ENCODE data around the gene TRMU.

DNA sequence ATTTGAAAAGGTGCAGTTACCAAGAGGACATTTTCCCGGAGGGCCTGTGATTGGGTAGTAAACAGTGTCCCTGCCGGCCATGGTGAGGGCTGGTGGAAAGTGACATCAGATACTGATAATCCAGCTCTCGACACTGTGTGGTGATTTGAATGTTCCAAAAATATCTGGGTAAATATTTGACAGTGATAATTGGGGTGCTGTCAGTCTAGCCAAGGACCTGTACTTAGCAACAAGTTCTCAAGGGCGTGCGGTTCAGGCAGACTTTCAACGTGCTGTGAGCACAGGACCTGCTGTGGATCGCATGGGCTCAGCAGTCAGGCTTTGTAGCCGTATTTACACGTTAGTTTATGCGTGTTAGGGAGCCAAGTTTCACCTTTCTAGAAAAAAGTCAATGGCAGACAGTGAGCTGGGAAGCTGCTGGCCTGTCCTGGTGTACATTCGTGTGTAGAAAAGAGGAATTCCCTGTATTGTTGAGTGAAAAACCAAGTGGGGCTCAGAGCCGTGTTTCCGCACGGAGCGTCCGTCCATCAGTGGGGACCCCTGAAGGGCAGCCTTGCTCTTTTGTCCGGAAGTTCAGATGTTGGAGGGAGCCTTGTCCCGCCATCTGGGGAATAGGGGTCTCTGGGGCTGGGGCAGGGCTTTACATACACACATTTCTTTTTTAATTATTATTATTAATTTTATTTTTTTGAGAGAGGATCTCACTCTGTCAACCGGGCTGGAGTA lies 11.3 kb downstream of the TRMU start:
- TF ChIP-seq CTCF (conservative IDR thresholded peaks at IDR 0.05; ENCODE audit: low read depth, low read length) (no peak), EZH2 (IDR thresholded peaks at IDR 0.05; ENCODE audit: borderline replicate concordance, low read depth, low read length, poor library complexity, severe bottlenecking) (no peak)

Data from A673 (cell line).